Thymus (tissue), 11 donors: ENCODE measurements around the gene TIAM2. TPM values are rescaled to one million over a fixed set of nuclear protein-coding genes. Genes with fewer than 3 reads are reported as not detected.

Experiments
- DNase-seq, 9 donors: peaks; one replicate each; pipeline ENCODE4 v3.0.0-alpha.2; 2013; ENCODE audit warnings: low spot score in 9 of 9, low read depth in 6 of 9, missing footprints in 1 of 9
- H3K27ac ChIP-seq, 2 donors: one replicate each; pipeline ENCODE4 v1.5.1; 2013; ENCODE audit warnings: control low read depth in 1 of 2, low read depth in 1 of 2, low read length in 1 of 2, mild to moderate bottlenecking in 1 of 2, moderate library complexity in 1 of 2
- H3K27me3 ChIP-seq, 2 donors: one replicate each; pipeline ENCODE4 v1.5.1; 2013; ENCODE audit warnings: low read length in 1 of 2; ENCODE audit not compliant: control insufficient read depth in 2 of 2, insufficient read depth in 1 of 2
- H3K36me3 ChIP-seq, 2 donors: one replicate each; pipeline ENCODE4 v1.5.1; 2013; ENCODE audit warnings: low read length in 1 of 2, mild to moderate bottlenecking in 1 of 2, moderate library complexity in 1 of 2; ENCODE audit not compliant: control insufficient read depth in 2 of 2, insufficient read depth in 2 of 2
- H3K4me1 ChIP-seq, 2 donors: one replicate each; pipeline ENCODE4 v1.5.1; 2013; ENCODE audit warnings: low read length in 2 of 2; ENCODE audit not compliant: control insufficient read depth in 2 of 2, insufficient read depth in 2 of 2
- H3K4me3 ChIP-seq, 2 donors: one replicate each; pipeline ENCODE4 v1.5.1; 2013; ENCODE audit warnings: low read length in 2 of 2, control low read depth in 1 of 2, mild to moderate bottlenecking in 1 of 2
- H3K9me3 ChIP-seq, 2 donors: one replicate each; pipeline ENCODE4 v1.5.1; 2013; ENCODE audit warnings: low read length in 1 of 2, mild to moderate bottlenecking in 1 of 2; ENCODE audit not compliant: control insufficient read depth in 2 of 2, insufficient read depth in 1 of 2
- WGBS: extraction: QIAGEN DNeasy Blood & Tissue Kit; methylation state at CpG from one replicate; pipeline ENCODE4 v1.1.7; 2013; 5-methylcytosine and 5-hydroxymethylcytosine counted together
- polyA plus RNA-seq: library from polyadenylated mRNA; stranded (reverse); fragments of 200-250 nt; gene quantifications from one replicate; pipeline ENCODE4 v1.2.3, GENCODE V29; 2013
- total RNA-seq: library from RNA; stranded (reverse); fragments of 120-200 nt; gene quantifications from one replicate; pipeline ENCODE4 v1.2.4, GENCODE V29; 2013
- donor health status: healthy.

Gene TIAM2
- total and polyA plus RNA-seq, 2 donors = 5.4 to 7.8 TPM

DNA sequence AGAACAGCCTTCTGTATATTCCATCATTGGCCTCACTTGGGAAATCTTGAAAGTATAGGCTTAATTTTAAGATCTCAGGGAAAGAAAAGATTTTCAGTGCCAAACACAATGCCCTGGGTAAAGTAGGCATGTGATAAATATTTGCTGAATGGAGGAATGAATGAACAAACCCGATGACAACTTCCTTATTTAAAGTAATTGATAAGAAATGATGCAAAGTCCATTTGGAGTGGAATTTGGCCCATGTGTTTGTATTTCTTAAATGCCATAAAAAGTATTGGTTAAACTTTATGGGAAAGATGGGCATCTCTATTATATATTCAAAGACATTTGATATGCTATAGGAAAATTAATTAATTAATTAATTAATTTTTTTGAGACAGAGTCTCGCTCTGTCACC, 3.7 kb downstream of the TIAM2 start:
- no peak for DNase-seq
- H3K36me3 ChIP-seq = no peaks in the 10 kb centered on the region
- WGBS = 96% methylated on average over 2 of the region's 2 CpGs
- H3K9me3 ChIP-seq = peaks cover 0 to 4% of the 10 kb centered on the region in 2 donors
- peaks cover 6% of the 10 kb centered on the region in 2 donors for H3K4me1 ChIP-seq
- no peak overlapping the region for H3K27ac ChIP-seq
- no peak overlapping the region for H3K4me3 ChIP-seq
- peaks cover 20 to 44% of the 10 kb centered on the region in 2 donors for H3K27me3 ChIP-seq

DNA sequence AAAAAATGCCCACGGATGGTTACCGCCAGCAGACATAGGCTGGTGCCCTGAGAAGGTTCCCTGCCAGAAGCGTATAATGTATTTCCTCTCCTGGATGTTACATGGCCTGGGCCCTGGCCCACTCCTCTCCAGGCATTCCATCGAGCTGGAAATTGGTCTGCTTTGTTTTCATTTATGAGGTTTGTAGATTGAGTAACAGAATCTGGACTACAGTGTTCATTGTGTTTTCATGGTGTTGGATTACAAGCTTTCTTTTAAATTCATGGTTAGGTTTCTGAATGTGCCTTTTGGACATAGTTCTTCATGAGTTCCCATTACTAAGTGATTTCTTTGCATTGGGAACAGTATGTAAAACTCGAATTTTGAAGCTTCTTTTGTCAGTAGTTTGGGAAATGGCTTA, 6.4 kb downstream of the TIAM2 start:
- H3K27me3 ChIP-seq = peaks cover 9 to 22% of the 10 kb centered on the region in 2 donors
- H3K27ac ChIP-seq = no peak overlapping the region
- H3K4me1 ChIP-seq = no peaks in the 10 kb centered on the region
- DNase-seq = no peak
- H3K9me3 ChIP-seq = no peaks in the 10 kb centered on the region
- no peaks in the 10 kb centered on the region for H3K36me3 ChIP-seq
- WGBS = 92% methylated on average over 5 of the region's 5 CpGs
- H3K4me3 ChIP-seq = no peak overlapping the region

DNA sequence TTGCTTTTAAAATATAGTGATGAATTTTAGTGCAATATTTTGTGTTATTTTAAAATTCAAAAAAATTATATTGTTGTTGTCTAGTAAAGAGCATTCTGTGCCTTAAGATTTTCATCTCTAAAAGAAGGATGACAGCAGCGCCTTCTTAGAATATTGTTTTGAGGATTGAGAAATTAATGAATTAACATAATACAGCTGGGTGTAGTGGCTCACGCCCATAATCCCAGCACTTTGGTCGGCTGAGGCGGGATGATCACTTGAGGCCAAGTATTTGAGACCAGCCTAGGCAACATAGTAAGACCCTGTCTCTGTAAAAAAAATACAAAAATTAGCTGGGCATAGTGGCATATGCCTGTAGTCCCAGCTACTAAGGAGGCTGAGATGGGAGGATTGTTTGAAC, 6.8 kb downstream of the TIAM2 start:
- Histone ChIP-seq H3K27me3 (peaks cover 6 to 17% of the 10 kb centered on the region in 2 donors), H3K9me3 (no peaks in the 10 kb centered on the region), H3K4me3 (no peak overlapping the region), H3K27ac (no peak overlapping the region), H3K4me1 (no peaks in the 10 kb centered on the region), H3K36me3 (no peaks in the 10 kb centered on the region)
- 97% methylated on average over 4 of the region's 4 CpGs for WGBS
- DNase-seq = no peak

DNA sequence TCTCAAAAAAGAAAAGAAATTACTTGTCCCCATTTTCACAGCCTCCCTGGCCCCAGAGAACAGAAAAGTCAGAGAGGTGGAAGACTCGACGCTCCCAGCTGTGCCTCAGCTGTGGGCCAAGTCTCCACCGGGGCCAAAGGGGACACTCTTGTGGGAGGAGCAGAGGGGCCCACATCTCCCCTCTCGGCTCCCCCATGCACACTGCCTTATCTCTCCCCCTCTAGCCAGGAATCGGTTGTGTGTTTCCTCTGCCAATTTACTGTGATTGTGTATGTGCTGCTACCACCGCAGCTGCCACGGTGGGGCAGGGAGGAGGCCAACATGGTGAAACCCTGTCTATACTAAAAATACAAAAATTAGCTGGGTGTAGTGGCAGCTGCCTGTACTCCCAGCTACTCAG, 8.4 kb downstream of the TIAM2 start:
- no peaks in the 10 kb centered on the region for H3K9me3 ChIP-seq
- 48% methylated on average over 7 of the region's 7 CpGs for WGBS
- DNase-seq = peak in 2 of 9 donors; percentile 7 to 13
- no peaks in the 10 kb centered on the region for H3K4me1 ChIP-seq
- H3K36me3 ChIP-seq = no peaks in the 10 kb centered on the region
- no peak overlapping the region for H3K4me3 ChIP-seq
- H3K27ac ChIP-seq = no peak overlapping the region
- peaks cover 3% of the 10 kb centered on the region in 2 donors for H3K27me3 ChIP-seq

DNA sequence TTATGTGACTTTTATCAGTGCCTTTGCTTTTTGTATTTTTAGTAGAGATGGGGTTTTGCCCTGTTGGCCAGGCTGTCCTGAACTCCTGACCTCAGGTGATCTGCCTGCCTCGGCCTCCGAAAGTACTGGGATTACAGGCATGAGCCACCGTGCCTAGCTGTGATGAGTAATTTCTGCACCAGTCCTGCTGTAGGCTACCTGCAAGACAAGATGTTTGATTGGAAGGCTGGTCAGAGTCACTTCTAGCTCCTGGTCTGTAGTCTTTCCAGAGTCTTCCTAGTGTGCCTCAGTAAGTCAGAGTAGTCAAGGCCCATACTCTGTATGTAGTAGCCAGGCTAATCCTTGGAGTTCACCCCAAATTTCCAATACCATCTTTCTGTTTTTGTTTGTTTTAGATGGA, 8.9 kb downstream of the TIAM2 start:
- Histone ChIP-seq H3K9me3 (no peaks in the 10 kb centered on the region), H3K27me3 (no peaks in the 10 kb centered on the region), H3K4me1 (no peaks in the 10 kb centered on the region), H3K36me3 (no peaks in the 10 kb centered on the region), H3K4me3 (no peak overlapping the region), H3K27ac (no peak overlapping the region)
- DNase-seq = no peak
- 96% methylated on average over 3 of the region's 3 CpGs for WGBS

DNA sequence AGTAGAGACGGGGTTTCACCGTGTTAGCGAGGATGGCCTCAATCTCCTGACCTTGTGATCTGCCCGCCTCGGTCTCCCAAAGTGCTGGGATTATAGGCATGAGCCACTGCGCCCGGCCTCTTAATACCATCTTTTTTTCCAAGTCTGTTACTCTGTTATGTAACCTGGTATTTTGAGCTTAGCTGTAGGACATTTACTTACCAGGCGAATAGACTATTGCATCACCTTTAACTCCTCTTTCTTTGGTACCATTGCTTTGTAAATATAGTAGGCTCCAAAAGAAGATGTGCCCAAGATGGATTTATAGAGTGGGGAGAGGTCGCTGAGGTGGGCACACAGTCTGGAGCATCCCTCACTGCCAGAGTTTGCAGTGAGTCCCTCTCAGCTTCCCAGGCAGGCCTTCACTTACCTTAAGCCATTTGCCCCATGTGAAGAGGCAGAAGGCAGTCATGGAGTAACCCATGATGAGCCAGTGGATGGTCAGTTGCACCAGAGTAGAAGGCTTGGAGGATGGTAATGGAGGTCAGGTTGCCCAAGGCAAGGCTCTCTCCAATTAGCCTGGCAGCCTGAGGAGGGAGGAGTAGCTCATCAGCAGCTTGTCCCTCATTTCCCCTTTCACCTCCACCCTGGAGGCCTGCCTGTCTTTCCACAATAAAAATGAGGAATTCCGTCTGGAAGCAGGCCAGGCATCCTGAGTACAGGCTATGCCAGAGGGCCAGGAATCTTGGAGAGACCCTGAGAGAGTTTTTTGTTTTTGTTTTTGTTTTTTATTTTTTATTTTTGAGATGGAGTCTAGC, 9.7 kb downstream of the TIAM2 start:
- no peaks in the 10 kb centered on the region for H3K36me3 ChIP-seq
- no peaks in the 10 kb centered on the region for H3K9me3 ChIP-seq
- WGBS = 97% methylated on average over 10 of the region's 10 CpGs
- no peaks in the 10 kb centered on the region for H3K27me3 ChIP-seq
- no peak overlapping the region for H3K4me3 ChIP-seq
- H3K4me1 ChIP-seq = no peaks in the 10 kb centered on the region
- no peak overlapping the region for H3K27ac ChIP-seq
- DNase-seq = no peak

DNA sequence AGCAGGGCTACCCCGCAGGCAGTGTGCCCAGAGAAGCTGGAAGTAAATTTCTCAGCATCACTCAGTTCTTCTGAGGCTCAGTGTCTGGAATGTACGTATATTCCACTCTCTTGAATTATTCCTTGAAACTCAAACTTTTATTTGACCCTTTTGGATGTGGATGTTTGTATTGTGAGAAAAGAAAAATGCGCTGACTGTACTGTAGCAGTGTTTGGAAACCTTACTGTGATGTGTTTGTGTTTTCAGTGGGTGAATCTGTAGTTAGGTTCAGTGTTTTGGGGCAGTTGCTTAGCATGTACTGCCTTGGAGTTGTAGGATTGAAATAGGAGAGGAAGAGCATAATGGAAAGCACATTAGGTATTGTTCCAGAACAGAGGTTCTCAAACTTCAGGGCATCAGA, 13.5 kb downstream of the TIAM2 start:
- Histone ChIP-seq H3K36me3 (no peaks in the 10 kb centered on the region), H3K27ac (no peak overlapping the region), H3K4me1 (no peaks in the 10 kb centered on the region), H3K9me3 (no peaks in the 10 kb centered on the region), H3K27me3 (no peaks in the 10 kb centered on the region), H3K4me3 (no peak overlapping the region)
- WGBS = 97% methylated on average over 3 of the region's 3 CpGs
- no peak for DNase-seq

DNA sequence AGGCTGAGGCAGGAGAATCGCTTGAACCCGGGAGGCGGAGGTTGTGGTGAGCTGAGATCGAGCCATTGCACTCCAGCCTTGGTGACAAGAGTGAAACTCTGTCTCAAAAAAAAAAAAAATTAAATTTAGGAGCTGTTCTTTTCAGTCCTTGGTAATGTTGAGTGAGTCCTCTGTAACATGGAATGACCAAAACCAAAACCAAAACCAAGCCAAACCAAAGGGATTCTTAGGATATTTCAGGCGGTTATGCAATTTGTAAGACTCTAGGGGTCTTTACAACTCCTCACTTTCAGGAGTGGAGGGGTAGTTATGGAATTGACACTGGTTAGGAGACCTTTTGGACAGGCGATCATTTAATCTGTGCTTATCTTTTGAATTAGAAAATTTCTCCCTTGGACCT, 15.8 kb downstream of the TIAM2 start:
- 98% methylated on average over 6 of the region's 6 CpGs for WGBS
- H3K36me3 ChIP-seq = no peaks in the 10 kb centered on the region
- no peak overlapping the region for H3K27ac ChIP-seq
- H3K4me3 ChIP-seq = no peak overlapping the region
- H3K9me3 ChIP-seq = no peaks in the 10 kb centered on the region
- no peak for DNase-seq
- no peaks in the 10 kb centered on the region for H3K4me1 ChIP-seq
- no peaks in the 10 kb centered on the region for H3K27me3 ChIP-seq

DNA sequence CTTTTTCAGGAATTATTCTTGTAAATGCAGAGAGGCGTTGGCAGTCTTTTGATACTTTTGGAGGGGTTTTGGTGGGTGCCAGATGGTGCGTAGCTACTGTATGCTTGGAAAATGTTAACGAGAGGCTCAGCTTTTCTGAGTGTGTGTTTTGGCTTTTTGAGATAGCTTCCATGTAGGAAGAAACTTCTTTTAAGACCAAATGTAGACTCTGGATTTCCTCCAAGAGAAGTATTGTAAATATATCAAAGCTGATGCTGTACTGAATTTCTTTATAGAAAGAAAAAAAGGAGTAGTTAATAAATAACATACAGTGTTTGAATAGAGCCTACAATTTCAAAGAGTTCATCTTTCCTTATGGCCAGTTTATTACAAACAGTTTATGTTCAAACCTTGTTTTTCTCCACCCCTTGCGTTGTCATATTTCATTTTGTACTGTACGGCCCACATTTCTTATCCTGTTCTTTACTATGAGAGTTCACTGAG, 16.7 kb downstream of the TIAM2 start:
- Histone ChIP-seq H3K27me3 (no peaks in the 10 kb centered on the region), H3K4me3 (no peak overlapping the region), H3K9me3 (no peaks in the 10 kb centered on the region), H3K27ac (no peak overlapping the region), H3K36me3 (no peaks in the 10 kb centered on the region), H3K4me1 (no peaks in the 10 kb centered on the region)
- WGBS = 95% methylated on average over 5 of the region's 5 CpGs
- no peak for DNase-seq
